Measurements from ENCODE around the gene SEMA3F. TPM values are rescaled to one million over a fixed set of nuclear protein-coding genes. Genes with fewer than 3 reads are reported as not detected.

SEMA3F gene
- total RNA-seq, 6 experiments from 2014 or later, result 20.5 to 35.6 (median 22.8) TPM

- H3K4me1 Mint-ChIP-seq (ENCODE audit: low read depth), result no peaks in the 10 kb centered on the region
These were observed 32.6 kb downstream of the SEMA3F start for GRCh38 chr3:50187750-50188149.

DNA sequence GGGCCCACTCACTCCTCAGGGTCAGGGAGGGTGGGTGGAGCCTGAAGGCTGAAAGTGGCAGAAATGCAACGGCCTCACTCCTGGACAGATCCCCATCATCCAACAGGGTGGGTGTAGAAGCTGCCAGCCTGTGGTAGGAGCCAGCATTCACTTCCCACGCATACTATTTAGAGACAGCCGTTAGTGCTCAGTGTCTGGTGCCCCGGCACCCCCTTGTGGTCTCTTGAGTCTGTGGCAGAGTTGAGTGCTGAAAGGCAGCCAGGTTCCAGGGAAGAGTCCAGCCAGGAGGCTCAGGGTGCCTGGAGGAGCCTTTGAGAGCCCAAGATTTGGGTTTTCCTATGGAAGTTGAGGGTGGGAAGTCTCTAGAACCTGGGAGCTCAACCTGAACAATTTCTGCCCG lies 34.1 kb downstream of the SEMA3F start:
- peak; percentile 90 for TF ChIP-seq CTCF (IDR thresholded peaks at IDR 0.05)
- H3K4me3 Mint-ChIP-seq, result no peak overlapping the region
- H3K9me3 Mint-ChIP-seq, result no peaks in the 10 kb centered on the region
- peak overlapping the region; percentile 21; the same call in 1 of the 2 replicates for H3K27ac Mint-ChIP-seq
- no peaks in the 10 kb centered on the region for H3K4me1 Mint-ChIP-seq (ENCODE audit: low read depth)
- H3K27me3 Mint-ChIP-seq (ENCODE audit: insufficient read depth), result peaks cover 3% of the 10 kb centered on the region; the same call in 1 of the 2 replicates
- H3K36me3 Mint-ChIP-seq (ENCODE audit: low read depth), result no peaks in the 10 kb centered on the region
- DNase-seq, result peak; percentile 79

More at GRCh38 chr3:50187750-50188149, 32.6 kb downstream of the SEMA3F start:
- peaks cover 1% of the 10 kb centered on the region; the same call in 1 of the 2 replicates for H3K27me3 Mint-ChIP-seq (ENCODE audit: insufficient read depth)
- no peak overlapping the region for H3K4me3 Mint-ChIP-seq
- no peaks in the 10 kb centered on the region for H3K36me3 Mint-ChIP-seq (ENCODE audit: low read depth)
- DNase-seq, result no peak
- H3K9me3 Mint-ChIP-seq, result no peaks in the 10 kb centered on the region
- no peak for TF ChIP-seq CTCF (IDR thresholded peaks at IDR 0.05)
- no peak overlapping the region for H3K27ac Mint-ChIP-seq

GRCh38 chr3:50189989-50190388 lies 34.9 kb downstream of the SEMA3F start:
- Mint-ChIP-seq H3K9me3 (no peaks in the 10 kb centered on the region), H3K27ac (no peak overlapping the region), H3K36me3 (ENCODE audit: low read depth) (no peaks in the 10 kb centered on the region), H3K4me3 (no peak overlapping the region), H3K27me3 (ENCODE audit: insufficient read depth) (peaks cover 5% of the 10 kb centered on the region), H3K4me1 (ENCODE audit: low read depth) (no peaks in the 10 kb centered on the region)
- no peak for DNase-seq
- no peak for TF ChIP-seq CTCF (IDR thresholded peaks at IDR 0.05)

- Mint-ChIP-seq H3K4me1 (ENCODE audit: low read depth) (no peaks in the 10 kb centered on the region), H3K27ac (no peak within 1 kb of the TSS), H3K36me3 (ENCODE audit: low read depth) (no peaks in the 10 kb centered on the region), H3K27me3 (ENCODE audit: insufficient read depth) (peaks cover 5% of the 10 kb centered on the region), H3K9me3 (no peaks in the 10 kb centered on the region), H3K4me3 (no peak within 1 kb of the TSS)
- no peak for DNase-seq
- no peak for TF ChIP-seq CTCF (IDR thresholded peaks at IDR 0.05)
These were observed 36.0 kb downstream of the SEMA3F start, which contains the start of gene GNAT1 for GRCh38 chr3:50190936-50191660. TSS of gene GNAT1 (plus strand) at chr3:50191610. CDS start at chr3:50191726, 116 bp downstream.

DNA sequence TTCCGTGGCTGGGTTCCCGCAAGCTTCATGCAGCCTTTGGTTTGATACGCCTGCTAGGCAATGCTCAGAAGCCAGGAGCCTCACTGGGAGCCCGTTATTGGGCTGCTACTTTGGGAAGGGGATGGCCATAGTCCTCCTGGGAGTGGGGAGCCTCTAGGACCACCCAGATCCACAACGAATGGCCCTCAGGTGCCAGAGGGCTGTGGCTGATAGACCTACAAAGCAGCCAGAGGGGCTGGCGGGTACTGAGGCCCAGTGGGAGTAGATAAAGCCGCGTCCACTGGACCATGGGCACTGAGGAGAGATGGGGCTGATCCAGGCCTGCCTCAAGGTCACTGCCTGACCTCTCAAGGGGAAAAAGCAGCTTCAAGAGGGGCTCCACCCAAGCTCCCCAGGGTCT lies 37.0 kb downstream of the SEMA3F start:
- Mint-ChIP-seq H3K4me3 (no peak overlapping the region), H3K27me3 (ENCODE audit: insufficient read depth) (peaks cover 9% of the 10 kb centered on the region), H3K36me3 (ENCODE audit: low read depth) (no peaks in the 10 kb centered on the region), H3K4me1 (ENCODE audit: low read depth) (no peaks in the 10 kb centered on the region), H3K27ac (no peak overlapping the region), H3K9me3 (no peaks in the 10 kb centered on the region)
- no peak for TF ChIP-seq CTCF (IDR thresholded peaks at IDR 0.05)
- no peak for DNase-seq

All from HFFc6 (cell line).